GM19468 (cell line): ENCODE data around the gene DRD3.

Experiments
- ATAC-seq: cut with Tn5 transposase; IDR thresholded peaks from one replicate; pipeline ENCODE4 v1.9.1; 2021; ENCODE audit warnings: mild to moderate bottlenecking, moderate library complexity, moderate number of reproducible peaks; ENCODE audit not compliant: unreplicated experiment; ENCODE audit errors: extremely low read depth

Gene DRD3

GRCh38 chr3:114127517-114127916 is 51.3 kb downstream of the DRD3 start:
- ATAC-seq, result no peak

GRCh38 chr3:114126461-114126860 is 52.4 kb downstream of the DRD3 start:
- no peak for ATAC-seq

- no peak for ATAC-seq
Measured at GRCh38 chr3:114122027-114122709, 56.7 kb downstream of the DRD3 start.

GRCh38 chr3:114120211-114120610 is 58.6 kb downstream of the DRD3 start:
- no peak for ATAC-seq

GRCh38 chr3:114119776-114120175 is 59.1 kb downstream of the DRD3 start:
- ATAC-seq, result no peak

GRCh38 chr3:114115143-114115542 is 63.7 kb downstream of the DRD3 start:
- no peak for ATAC-seq

- ATAC-seq, result no peak
Measured at GRCh38 chr3:114114719-114115118, 64.1 kb downstream of the DRD3 start.

- no peak for ATAC-seq
Measured at GRCh38 chr3:114112696-114113095, 66.2 kb downstream of the DRD3 start.

- ATAC-seq, result no peak
Measured at GRCh38 chr3:114111060-114111770, 67.6 kb downstream of the DRD3 start.

GRCh38 chr3:114110439-114110838 is 68.4 kb downstream of the DRD3 start:
- ATAC-seq, result no peak

- no peak for ATAC-seq
Measured at GRCh38 chr3:114108137-114108536, 70.7 kb downstream of the DRD3 start.

- no peak for ATAC-seq
Measured at GRCh38 chr3:114104414-114104813, 74.4 kb downstream of the DRD3 start.

- ATAC-seq, result no peak
Measured at GRCh38 chr3:114103858-114104257, 75.0 kb downstream of the DRD3 start.

- ATAC-seq, result no peak
Measured at GRCh38 chr3:114103181-114103580, 75.7 kb downstream of the DRD3 start.

GRCh38 chr3:114101101-114101500 is 77.8 kb downstream of the DRD3 start:
- no peak for ATAC-seq

GRCh38 chr3:114095796-114096195 is 83.1 kb downstream of the DRD3 start:
- ATAC-seq, result no peak

GRCh38 chr3:114093596-114093995 is 85.3 kb downstream of the DRD3 start:
- ATAC-seq, result no peak

GRCh38 chr3:114093016-114093380 is 85.9 kb downstream of the DRD3 start:
- no peak for ATAC-seq

- no peak for ATAC-seq
Measured at GRCh38 chr3:114092151-114093015, 86.5 kb downstream of the DRD3 start.

GRCh38 chr3:114089675-114090074 is 89.2 kb downstream of the DRD3 start:
- no peak for ATAC-seq

GRCh38 chr3:114086356-114086755 is 92.5 kb downstream of the DRD3 start:
- no peak for ATAC-seq
